Measurements from ENCODE around the gene MNAT1.

MNAT1 gene

DNA sequence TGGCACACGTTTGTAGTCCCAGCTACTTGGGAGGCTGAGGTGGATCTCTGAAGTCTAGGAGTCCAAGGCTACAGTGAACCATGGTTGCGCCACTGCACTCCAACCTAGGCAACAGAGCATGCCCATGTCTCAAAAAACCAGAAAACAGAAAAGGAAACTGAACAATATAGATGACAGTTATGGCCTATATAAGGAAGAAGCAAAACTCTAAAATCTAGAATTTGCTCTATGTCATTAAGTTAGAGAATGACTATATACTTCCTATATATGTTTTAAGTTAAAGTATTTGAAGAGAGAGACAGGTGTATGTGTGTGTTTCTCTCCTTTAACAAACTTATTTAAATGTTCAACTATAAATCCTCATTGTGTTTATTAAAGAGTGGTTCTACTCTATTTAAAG, 65.8 kb downstream of the MNAT1 start:
- Histone ChIP-seq H3K36me3 (ENCODE audit: control insufficient read depth, low read length) (peaks cover 21% of the 10 kb centered on the region), H4K20me1 (ENCODE audit: control insufficient read depth, insufficient read depth, low read depth, low read length) (no peaks in the 10 kb centered on the region), H3K79me2 (ENCODE audit: control insufficient read depth, low read length) (no peaks in the 10 kb centered on the region), H3K9me3 (ENCODE audit: control insufficient read depth, insufficient read depth, low read length) (no peaks in the 10 kb centered on the region), H3K4me1 (ENCODE audit: control insufficient read depth, low read length) (no peaks in the 10 kb centered on the region), H3K4me3 (ENCODE audit: low read length) (no peak overlapping the region), H3K9me2 (replicated peaks; ENCODE audit: control insufficient read depth, low read length) (no peaks in the 10 kb centered on the region), H3K4me2 (ENCODE audit: low read length) (no peak overlapping the region), H3K27ac (ENCODE audit: low read depth, low read length) (no peak overlapping the region), H3F3A (ENCODE audit: control insufficient read depth, insufficient read depth) (no peaks in the 10 kb centered on the region), H3K27me3 (ENCODE audit: control insufficient read depth, low read length) (no peaks in the 10 kb centered on the region)
- TF ChIP-seq, protein P1, sequence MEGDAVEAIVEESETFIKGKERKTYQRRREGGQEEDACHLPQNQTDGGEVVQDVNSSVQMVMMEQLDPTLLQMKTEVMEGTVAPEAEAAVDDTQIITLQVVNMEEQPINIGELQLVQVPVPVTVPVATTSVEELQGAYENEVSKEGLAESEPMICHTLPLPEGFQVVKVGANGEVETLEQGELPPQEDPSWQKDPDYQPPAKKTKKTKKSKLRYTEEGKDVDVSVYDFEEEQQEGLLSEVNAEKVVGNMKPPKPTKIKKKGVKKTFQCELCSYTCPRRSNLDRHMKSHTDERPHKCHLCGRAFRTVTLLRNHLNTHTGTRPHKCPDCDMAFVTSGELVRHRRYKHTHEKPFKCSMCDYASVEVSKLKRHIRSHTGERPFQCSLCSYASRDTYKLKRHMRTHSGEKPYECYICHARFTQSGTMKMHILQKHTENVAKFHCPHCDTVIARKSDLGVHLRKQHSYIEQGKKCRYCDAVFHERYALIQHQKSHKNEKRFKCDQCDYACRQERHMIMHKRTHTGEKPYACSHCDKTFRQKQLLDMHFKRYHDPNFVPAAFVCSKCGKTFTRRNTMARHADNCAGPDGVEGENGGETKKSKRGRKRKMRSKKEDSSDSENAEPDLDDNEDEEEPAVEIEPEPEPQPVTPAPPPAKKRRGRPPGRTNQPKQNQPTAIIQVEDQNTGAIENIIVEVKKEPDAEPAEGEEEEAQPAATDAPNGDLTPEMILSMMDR (IDR thresholded peaks at IDR 0.05; ENCODE audit: low read depth, low read length, poor library complexity, severe bottlenecking) = no peak
- TF ChIP-seq EZH2phosphoT487 (IDR thresholded peaks at IDR 0.05; ENCODE audit: borderline replicate concordance, low read length) = no peak

DNA sequence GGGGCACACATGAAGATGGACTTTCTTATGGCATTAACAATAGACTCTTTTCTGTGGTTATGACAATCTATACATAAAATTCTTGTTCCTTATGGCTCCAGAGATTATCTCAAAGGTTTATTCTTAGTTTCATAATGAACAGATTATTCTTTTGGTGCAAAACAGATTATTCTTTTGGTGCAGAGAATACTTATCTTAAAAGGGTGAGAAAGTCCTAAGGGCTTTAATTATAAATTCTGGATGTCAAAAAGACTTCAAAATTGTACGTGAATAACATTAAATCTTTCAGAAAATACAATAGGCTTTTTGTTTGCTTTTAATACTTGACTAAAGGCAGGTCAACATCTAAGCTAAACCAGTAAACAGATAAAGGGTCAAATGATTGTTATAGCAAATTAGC, 69.3 kb downstream of the MNAT1 start:
- TF ChIP-seq, protein P1 (IDR thresholded peaks at IDR 0.05; ENCODE audit: low read depth, low read length, poor library complexity, severe bottlenecking) = no peak
- TF ChIP-seq EZH2phosphoT487 (IDR thresholded peaks at IDR 0.05; ENCODE audit: borderline replicate concordance, low read length) = no peak
- H3K79me2 ChIP-seq (ENCODE audit: control insufficient read depth, low read length) = no peaks in the 10 kb centered on the region
- no peaks in the 10 kb centered on the region for H3F3A ChIP-seq (ENCODE audit: control insufficient read depth, insufficient read depth)
- H3K9me3 ChIP-seq (ENCODE audit: control insufficient read depth, insufficient read depth, low read length) = no peaks in the 10 kb centered on the region
- H3K9me2 ChIP-seq (replicated peaks; ENCODE audit: control insufficient read depth, low read length) = no peaks in the 10 kb centered on the region
- no peak overlapping the region for H3K4me3 ChIP-seq (ENCODE audit: low read length)
- H3K4me2 ChIP-seq (ENCODE audit: low read length) = no peak overlapping the region
- H4K20me1 ChIP-seq (ENCODE audit: control insufficient read depth, insufficient read depth, low read depth, low read length) = no peaks in the 10 kb centered on the region
- H3K36me3 ChIP-seq (ENCODE audit: control insufficient read depth, low read length) = peaks cover 14% of the 10 kb centered on the region
- no peaks in the 10 kb centered on the region for H3K4me1 ChIP-seq (ENCODE audit: control insufficient read depth, low read length)
- H3K27ac ChIP-seq (ENCODE audit: low read depth, low read length) = no peak overlapping the region
- H3K27me3 ChIP-seq (ENCODE audit: control insufficient read depth, low read length) = no peaks in the 10 kb centered on the region

DNA sequence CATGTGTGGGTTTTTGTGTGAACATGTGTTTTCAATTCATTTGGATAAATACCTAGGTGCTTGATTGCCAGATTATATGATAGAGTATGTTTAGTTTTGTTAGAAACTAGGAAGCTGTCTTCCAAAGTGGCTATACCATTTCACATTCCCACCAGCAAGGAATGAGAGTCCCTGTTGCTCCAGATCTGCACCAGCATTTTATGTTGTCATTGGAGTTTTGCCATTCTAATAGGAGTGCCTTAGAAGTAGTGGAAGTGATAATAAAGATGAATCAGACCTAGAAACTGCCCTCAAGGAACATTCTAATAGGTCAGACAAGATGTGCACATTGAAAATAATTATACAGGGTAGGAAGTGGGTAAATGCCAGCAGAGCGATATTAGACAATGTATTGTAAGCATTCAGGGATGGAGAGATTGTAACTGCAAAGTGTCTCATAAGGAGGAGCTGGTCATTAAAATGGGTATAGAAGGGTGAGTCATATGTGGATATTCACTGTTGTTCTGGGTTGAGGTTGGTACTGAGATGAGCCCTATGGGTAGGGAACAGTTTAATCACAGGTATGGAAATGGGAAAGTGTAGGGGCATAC, 71.4 kb downstream of the MNAT1 start:
- no peak overlapping the region for H3K4me3 ChIP-seq (ENCODE audit: low read length)
- H3K79me2 ChIP-seq (ENCODE audit: control insufficient read depth, low read length) = no peaks in the 10 kb centered on the region
- no peaks in the 10 kb centered on the region for H3K4me1 ChIP-seq (ENCODE audit: control insufficient read depth, low read length)
- H3K9me2 ChIP-seq (replicated peaks; ENCODE audit: control insufficient read depth, low read length) = no peaks in the 10 kb centered on the region
- no peaks in the 10 kb centered on the region for H3K9me3 ChIP-seq (ENCODE audit: control insufficient read depth, insufficient read depth, low read length)
- H3K4me2 ChIP-seq (ENCODE audit: low read length) = no peak overlapping the region
- no peaks in the 10 kb centered on the region for H3F3A ChIP-seq (ENCODE audit: control insufficient read depth, insufficient read depth)
- H3K27ac ChIP-seq (ENCODE audit: low read depth, low read length) = no peak overlapping the region
- H3K36me3 ChIP-seq (ENCODE audit: control insufficient read depth, low read length) = peaks cover 8% of the 10 kb centered on the region
- H3K27me3 ChIP-seq (ENCODE audit: control insufficient read depth, low read length) = no peaks in the 10 kb centered on the region
- H4K20me1 ChIP-seq (ENCODE audit: control insufficient read depth, insufficient read depth, low read depth, low read length) = no peaks in the 10 kb centered on the region
- TF ChIP-seq, protein P1 (IDR thresholded peaks at IDR 0.05; ENCODE audit: low read depth, low read length, poor library complexity, severe bottlenecking) = no peak
- no peak for TF ChIP-seq EZH2phosphoT487 (IDR thresholded peaks at IDR 0.05; ENCODE audit: borderline replicate concordance, low read length)
